T-helper 2 cell treated with Interferon-gamma antibody and Interleukin-4, amounts not matched to agents 5 μg/mL and 100 μg/mL, for 36 hours (primary cell): ENCODE measurements around the gene MRPS21.

Experiments
- DNase-seq: peaks from one replicate; pipeline ENCODE4 v3.0.0; 2021; ENCODE audit warnings: low spot score
- H3K27ac Mint-ChIP-seq: one replicate; pipeline ENCODE4 v1.8.0; 2021; ENCODE audit warnings: mild to moderate bottlenecking, mixed read lengths
- H3K27me3 Mint-ChIP-seq: one replicate; pipeline ENCODE4 v1.8.0; 2021; ENCODE audit warnings: low read depth, mixed read lengths
- H3K36me3 Mint-ChIP-seq: one replicate; pipeline ENCODE4 v1.8.0; 2021; ENCODE audit warnings: low read depth, mixed read lengths
- H3K4me1 Mint-ChIP-seq: one replicate; pipeline ENCODE4 v1.8.0; 2021; ENCODE audit warnings: low read depth, mixed read lengths
- H3K4me3 Mint-ChIP-seq: one replicate; pipeline ENCODE4 v1.8.0; 2022; ENCODE audit warnings: mild to moderate bottlenecking, moderate library complexity, mixed read lengths
- H3K9me3 Mint-ChIP-seq: one replicate; pipeline ENCODE4 v1.8.0; 2021; ENCODE audit warnings: mixed read lengths

MRPS21 gene

DNA sequence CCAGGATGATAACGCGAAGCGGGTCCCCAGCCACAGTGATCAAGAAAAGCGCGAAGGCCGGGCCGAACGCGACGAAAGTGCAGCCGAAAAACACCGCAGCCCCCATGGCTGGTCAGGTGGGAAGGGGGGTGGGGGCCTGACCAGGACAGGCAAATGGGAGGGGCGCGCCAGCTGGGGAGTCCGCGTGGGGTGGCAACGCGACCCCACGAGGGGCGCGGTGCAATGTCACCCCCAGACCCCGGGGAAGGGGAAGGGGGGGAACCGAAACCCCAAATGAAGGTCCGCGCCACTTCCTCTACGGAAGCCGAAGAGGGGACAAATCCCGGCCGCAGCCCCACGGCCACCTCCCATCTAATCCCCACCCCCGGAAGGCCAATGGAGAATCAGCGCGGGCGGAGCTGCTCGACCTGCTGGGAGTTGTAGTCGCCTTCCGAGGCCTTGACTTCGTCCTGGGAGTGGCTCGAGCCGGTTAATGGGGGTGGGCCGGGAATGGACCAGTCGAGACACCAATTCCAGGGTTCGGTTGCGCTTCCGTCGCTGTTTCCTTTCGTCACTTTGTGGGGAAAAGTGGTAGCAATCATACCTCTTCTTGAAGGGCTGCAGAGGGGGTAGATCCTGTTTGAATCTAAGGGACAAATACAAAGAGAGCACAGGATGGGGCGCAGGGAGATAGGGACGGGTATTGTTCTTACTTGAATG, 24.8 kb upstream of the MRPS21 start, which contains the start of gene APH1A:
Gene APH1A, minus strand, starts transcription at position 312 of the 699 bp plus-strand sequence. Its CDS starts 206 bp downstream, at position 106.
- peak; percentile 94 for DNase-seq
- Mint-ChIP-seq H3K4me1 (peaks cover 16% of the 10 kb centered on the region), H3K27me3 (peaks cover 2% of the 10 kb centered on the region), H3K9me3 (no peaks in the 10 kb centered on the region), H3K4me3 (peak within 1 kb of the TSS; percentile 90), H3K36me3 (peaks cover 38% of the 10 kb centered on the region), H3K27ac (peak within 1 kb of the TSS; percentile 95)

- Mint-ChIP-seq H3K36me3 (peaks cover 37% of the 10 kb centered on the region), H3K27ac (peak overlapping the region; percentile 95), H3K4me1 (peaks cover 16% of the 10 kb centered on the region), H3K9me3 (no peaks in the 10 kb centered on the region), H3K27me3 (peaks cover 2% of the 10 kb centered on the region), H3K4me3 (peak overlapping the region; percentile 90)
- no peak for DNase-seq
Measured at GRCh38 chr1:150269451-150269850, 24.2 kb upstream of the MRPS21 start.

GRCh38 chr1:150271291-150271959, 22.2 kb upstream of the MRPS21 start:
- Mint-ChIP-seq H3K9me3 (no peaks in the 10 kb centered on the region), H3K27me3 (peaks cover 2% of the 10 kb centered on the region), H3K27ac (no peak overlapping the region), H3K4me3 (no peak overlapping the region), H3K4me1 (peaks cover 16% of the 10 kb centered on the region), H3K36me3 (peaks cover 22% of the 10 kb centered on the region)
- DNase-seq = no peak

DNA sequence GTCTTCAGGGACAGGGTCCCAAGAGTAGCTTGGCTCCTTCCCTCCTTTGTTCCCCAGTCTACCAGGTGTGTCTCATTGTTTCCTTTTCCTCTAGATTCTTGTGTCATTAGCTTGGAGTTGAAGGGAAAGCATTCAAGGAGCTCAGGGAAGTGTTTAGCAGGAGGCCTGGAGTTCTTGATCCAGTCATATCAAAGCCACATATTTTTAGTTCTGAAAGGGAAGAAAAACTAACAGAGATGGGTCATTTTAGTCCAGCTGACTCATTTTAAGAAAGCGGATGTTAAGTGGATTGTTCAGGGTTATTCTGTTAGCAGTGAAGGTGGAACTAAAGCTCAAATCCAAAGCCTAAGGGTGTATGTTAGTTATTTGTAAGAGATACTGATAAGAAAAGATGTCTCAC, 20.4 kb upstream of the MRPS21 start:
- Mint-ChIP-seq H3K36me3 (peaks cover 8% of the 10 kb centered on the region), H3K27ac (no peak overlapping the region), H3K4me1 (peaks cover 5% of the 10 kb centered on the region), H3K9me3 (no peaks in the 10 kb centered on the region), H3K27me3 (peaks cover 2% of the 10 kb centered on the region), H3K4me3 (no peak overlapping the region)
- no peak for DNase-seq

DNA sequence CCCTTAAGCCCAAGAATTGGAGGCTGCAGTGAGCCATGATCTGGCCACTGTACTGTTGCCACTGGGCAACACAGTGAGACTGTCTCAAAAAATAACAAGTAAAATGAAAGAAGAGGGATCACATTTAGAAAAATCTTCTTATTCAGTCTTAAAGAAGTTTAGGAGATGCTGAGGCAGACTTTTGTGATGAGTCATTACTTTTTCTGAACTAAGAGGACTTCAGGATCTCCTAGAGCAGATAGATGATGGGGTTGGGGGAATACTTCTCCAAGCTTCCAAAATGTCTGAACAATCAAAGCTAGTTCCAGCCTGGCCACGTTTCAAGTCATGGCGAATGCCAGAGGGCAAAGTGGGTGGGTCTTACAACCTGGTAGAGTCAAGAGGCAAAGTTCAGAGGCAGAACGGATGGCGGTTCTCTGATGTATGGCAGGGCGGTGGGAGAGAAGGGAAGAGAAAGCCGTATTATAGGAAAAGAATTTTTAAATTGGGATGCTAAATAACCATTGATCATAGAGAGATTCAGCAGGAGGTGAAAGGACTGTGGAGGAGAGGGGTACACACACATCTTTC, 13.4 kb upstream of the MRPS21 start:
- no peak for DNase-seq
- Mint-ChIP-seq H3K36me3 (peaks cover 1% of the 10 kb centered on the region), H3K4me1 (peaks cover 28% of the 10 kb centered on the region), H3K9me3 (no peaks in the 10 kb centered on the region), H3K27ac (no peak overlapping the region), H3K27me3 (peaks cover 14% of the 10 kb centered on the region), H3K4me3 (peak overlapping the region; percentile 57)

- Mint-ChIP-seq H3K4me3 (peak overlapping the region; percentile 86), H3K36me3 (peaks cover 1% of the 10 kb centered on the region), H3K4me1 (peaks cover 28% of the 10 kb centered on the region), H3K27me3 (peaks cover 14% of the 10 kb centered on the region), H3K27ac (peak overlapping the region; percentile 81), H3K9me3 (no peaks in the 10 kb centered on the region)
- DNase-seq = peak; percentile 35
Measured at GRCh38 chr1:150281221-150281757, 12.4 kb upstream of the MRPS21 start.

DNA sequence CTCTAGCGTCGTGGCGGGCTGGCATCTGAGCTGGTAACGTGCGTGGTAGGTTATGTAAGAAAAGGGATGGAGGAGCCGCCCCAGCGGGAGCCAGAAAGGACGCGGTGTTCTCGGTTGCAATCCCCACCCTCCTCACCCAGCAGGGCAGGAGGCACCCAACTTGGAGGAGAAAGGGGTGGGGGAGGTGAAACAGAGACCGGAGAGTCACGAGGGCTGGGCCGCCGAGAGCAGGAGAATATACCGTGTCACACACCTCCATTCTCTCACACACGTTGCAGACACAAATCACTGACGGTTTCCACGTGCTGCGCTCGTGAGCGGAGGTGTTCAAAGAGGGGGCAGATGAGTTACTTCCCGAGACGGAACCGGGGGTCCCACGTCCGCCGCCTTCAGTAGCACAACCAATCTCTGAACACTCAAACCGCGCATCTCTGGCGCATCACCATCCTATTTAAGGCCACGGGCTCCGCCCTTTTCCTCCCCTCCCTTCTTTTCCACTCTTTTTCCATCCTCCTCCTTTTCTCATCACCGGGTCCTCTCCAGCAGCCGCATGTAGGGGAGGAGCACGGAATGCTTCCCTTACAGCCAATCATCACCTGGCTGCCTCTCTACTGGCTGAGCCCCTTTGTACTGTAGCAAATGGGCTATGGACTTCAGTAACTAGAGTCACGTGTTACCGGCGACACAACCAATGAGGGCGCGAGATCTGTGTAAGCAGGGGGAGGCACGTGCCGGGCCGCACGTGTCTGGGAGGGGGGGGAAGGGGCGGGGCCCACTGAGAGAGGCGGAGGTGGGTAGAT, 11.7 kb upstream of the MRPS21 start, which contains the start of gene CIART:
Gene CIART, plus strand, starts transcription at position 797 of the 800 bp plus-strand sequence. CDS start 714 bp downstream, outside the sequence.
- Mint-ChIP-seq H3K36me3 (peaks cover under 1% of the 10 kb centered on the region), H3K9me3 (no peaks in the 10 kb centered on the region), H3K4me1 (peaks cover 28% of the 10 kb centered on the region), H3K27ac (peak within 1 kb of the TSS; percentile 81), H3K27me3 (peaks cover 14% of the 10 kb centered on the region), H3K4me3 (peak within 1 kb of the TSS; percentile 86)
- DNase-seq = peak; percentile 72

GRCh38 chr1:150282558-150282958, 11.1 kb upstream of the MRPS21 start:
- peak overlapping the region; percentile 86 for H3K4me3 Mint-ChIP-seq
- DNase-seq = no peak
- no peaks in the 10 kb centered on the region for H3K9me3 Mint-ChIP-seq
- H3K27ac Mint-ChIP-seq = no peak overlapping the region
- peaks cover 14% of the 10 kb centered on the region for H3K27me3 Mint-ChIP-seq
- H3K36me3 Mint-ChIP-seq = no peaks in the 10 kb centered on the region
- H3K4me1 Mint-ChIP-seq = peaks cover 28% of the 10 kb centered on the region

DNA sequence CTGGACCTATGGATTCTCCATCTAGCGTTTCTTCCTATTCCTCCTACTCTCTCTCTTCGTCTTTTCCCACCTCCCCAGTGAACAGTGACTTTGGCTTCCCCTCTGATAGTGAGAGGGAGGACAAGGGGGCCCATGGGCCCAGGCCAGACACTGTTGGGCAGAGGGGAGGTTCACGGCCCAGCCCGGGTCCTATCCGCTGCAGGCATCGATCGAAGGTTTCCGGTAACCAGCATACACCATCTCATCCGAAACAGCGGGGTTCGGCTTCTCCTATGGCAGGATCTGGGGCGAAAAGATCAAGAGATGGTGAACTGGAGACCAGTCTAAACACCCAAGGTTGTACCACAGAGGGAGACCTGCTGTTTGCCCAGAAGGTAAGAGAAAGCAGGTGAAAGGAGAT, 10.4 kb upstream of the MRPS21 start:
- peak overlapping the region; percentile 52 for H3K4me3 Mint-ChIP-seq
- no peaks in the 10 kb centered on the region for H3K9me3 Mint-ChIP-seq
- H3K36me3 Mint-ChIP-seq = no peaks in the 10 kb centered on the region
- H3K27ac Mint-ChIP-seq = no peak overlapping the region
- no peak for DNase-seq
- H3K4me1 Mint-ChIP-seq = peaks cover 28% of the 10 kb centered on the region
- peaks cover 14% of the 10 kb centered on the region for H3K27me3 Mint-ChIP-seq

GRCh38 chr1:150288382-150288781, 5.3 kb upstream of the MRPS21 start:
- H3K4me3 Mint-ChIP-seq = no peak overlapping the region
- peaks cover 6% of the 10 kb centered on the region for H3K4me1 Mint-ChIP-seq
- DNase-seq = no peak

DNA sequence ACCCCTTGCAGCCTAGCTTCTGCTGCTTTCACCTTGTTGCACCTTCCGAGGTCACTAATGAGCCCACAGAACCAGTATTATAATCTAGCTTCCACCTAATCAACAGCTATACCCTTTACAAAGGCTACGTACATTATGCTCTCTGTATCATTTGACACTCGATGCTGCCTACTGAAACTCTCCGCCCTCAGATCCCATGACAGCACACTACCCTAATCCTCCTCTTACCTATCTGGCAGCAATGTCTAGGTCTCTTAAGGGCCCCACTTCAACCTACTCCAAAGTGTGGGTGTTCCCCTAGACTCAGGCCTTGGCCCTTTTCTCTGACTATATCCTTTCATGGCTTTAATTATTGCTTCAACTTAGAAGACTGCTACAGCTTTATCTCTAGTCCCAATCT, 4.8 kb upstream of the MRPS21 start:
- Mint-ChIP-seq H3K9me3 (no peaks in the 10 kb centered on the region), H3K4me3 (no peak overlapping the region), H3K27me3 (no peaks in the 10 kb centered on the region), H3K27ac (no peak overlapping the region), H3K36me3 (peaks cover 2% of the 10 kb centered on the region), H3K4me1 (peaks cover 8% of the 10 kb centered on the region)
- no peak for DNase-seq

More at GRCh38 chr1:150288382-150288781, 5.3 kb upstream of the MRPS21 start:
- H3K36me3 Mint-ChIP-seq = no peaks in the 10 kb centered on the region
- no peaks in the 10 kb centered on the region for H3K27me3 Mint-ChIP-seq
- H3K9me3 Mint-ChIP-seq = no peaks in the 10 kb centered on the region
- no peak overlapping the region for H3K27ac Mint-ChIP-seq

- no peak for DNase-seq
- Mint-ChIP-seq H3K4me1 (peaks cover 16% of the 10 kb centered on the region), H3K4me3 (no peak overlapping the region), H3K27ac (no peak overlapping the region), H3K27me3 (no peaks in the 10 kb centered on the region), H3K9me3 (no peaks in the 10 kb centered on the region), H3K36me3 (peaks cover 33% of the 10 kb centered on the region)
Measured at GRCh38 chr1:150295476-150295875, 1.8 kb downstream of the MRPS21 start.

DNA sequence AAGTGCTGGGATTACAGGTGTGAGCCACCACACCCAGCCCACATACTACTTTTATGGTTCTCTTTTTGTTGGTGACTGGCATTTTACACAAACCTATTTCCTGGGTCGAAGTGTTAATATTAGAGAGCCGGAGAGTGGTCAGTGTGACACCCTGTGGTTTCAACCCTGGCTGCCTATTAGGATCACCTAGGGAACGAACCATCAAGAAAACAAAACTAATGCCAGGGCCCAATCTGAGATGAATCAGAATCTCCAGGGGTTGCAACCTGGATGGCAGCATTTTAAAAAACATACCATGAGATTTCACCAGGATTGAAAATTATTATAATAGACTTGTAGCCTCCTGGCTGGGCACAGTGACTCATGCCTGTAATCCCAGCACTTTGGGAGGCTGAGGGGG, 6.1 kb downstream of the MRPS21 start:
- Mint-ChIP-seq H3K36me3 (peaks cover 40% of the 10 kb centered on the region), H3K27me3 (no peaks in the 10 kb centered on the region), H3K9me3 (no peaks in the 10 kb centered on the region), H3K27ac (no peak overlapping the region), H3K4me3 (no peak overlapping the region), H3K4me1 (peaks cover 8% of the 10 kb centered on the region)
- no peak for DNase-seq
